ENCODE results near the gene PTCRA.

PTCRA gene, protein sequence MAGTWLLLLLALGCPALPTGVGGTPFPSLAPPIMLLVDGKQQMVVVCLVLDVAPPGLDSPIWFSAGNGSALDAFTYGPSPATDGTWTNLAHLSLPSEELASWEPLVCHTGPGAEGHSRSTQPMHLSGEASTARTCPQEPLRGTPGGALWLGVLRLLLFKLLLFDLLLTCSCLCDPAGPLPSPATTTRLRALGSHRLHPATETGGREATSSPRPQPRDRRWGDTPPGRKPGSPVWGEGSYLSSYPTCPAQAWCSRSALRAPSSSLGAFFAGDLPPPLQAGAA

DNA sequence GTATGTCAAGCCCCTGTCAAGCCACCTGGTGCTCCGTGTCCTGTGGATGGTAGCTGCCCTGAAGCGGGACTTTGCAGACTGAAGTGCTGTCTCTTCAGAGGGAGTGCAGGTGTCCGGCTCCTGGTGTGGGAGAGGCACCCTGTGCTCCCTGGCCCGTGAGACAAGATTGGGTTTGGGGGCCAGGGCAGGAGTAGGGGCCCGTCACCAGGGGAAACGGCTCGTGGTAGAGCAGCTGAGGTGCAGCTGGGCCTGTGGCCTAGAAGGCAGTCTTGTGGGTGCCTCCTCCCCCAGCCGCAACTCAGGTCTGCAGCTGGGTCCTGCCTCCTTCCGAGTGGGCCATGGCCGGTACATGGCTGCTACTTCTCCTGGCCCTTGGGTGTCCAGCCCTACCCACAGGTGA lies at the start of gene PTCRA:
TSS of gene PTCRA (plus strand) at position 322 of the 400 bp plus-strand sequence. CDS start at position 339, 17 bp downstream.
- TF ChIP-seq POLR2A (IDR thresholded peaks at IDR 0.05; ENCODE audit: extremely low read depth, insufficient read length) (no peak), MYC (IDR thresholded peaks at IDR 0.05; ENCODE audit: low read depth, low read length) (no peak)
- TF ChIP-seq, protein P1, sequence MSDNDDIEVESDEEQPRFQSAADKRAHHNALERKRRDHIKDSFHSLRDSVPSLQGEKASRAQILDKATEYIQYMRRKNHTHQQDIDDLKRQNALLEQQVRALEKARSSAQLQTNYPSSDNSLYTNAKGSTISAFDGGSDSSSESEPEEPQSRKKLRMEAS (IDR thresholded peaks at IDR 0.05; ENCODE audit: low read depth, low read length) = no peak
- TF ChIP-seq, protein P2, sequence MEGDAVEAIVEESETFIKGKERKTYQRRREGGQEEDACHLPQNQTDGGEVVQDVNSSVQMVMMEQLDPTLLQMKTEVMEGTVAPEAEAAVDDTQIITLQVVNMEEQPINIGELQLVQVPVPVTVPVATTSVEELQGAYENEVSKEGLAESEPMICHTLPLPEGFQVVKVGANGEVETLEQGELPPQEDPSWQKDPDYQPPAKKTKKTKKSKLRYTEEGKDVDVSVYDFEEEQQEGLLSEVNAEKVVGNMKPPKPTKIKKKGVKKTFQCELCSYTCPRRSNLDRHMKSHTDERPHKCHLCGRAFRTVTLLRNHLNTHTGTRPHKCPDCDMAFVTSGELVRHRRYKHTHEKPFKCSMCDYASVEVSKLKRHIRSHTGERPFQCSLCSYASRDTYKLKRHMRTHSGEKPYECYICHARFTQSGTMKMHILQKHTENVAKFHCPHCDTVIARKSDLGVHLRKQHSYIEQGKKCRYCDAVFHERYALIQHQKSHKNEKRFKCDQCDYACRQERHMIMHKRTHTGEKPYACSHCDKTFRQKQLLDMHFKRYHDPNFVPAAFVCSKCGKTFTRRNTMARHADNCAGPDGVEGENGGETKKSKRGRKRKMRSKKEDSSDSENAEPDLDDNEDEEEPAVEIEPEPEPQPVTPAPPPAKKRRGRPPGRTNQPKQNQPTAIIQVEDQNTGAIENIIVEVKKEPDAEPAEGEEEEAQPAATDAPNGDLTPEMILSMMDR (IDR thresholded peaks at IDR 0.05; ENCODE audit: low read depth, low read length) = no peak
- DNase-seq (ENCODE audit: low read depth) = no peak
- no peak within 1 kb of the TSS for H3K4me3 ChIP-seq (ENCODE audit: low read depth, low read length)

DNA sequence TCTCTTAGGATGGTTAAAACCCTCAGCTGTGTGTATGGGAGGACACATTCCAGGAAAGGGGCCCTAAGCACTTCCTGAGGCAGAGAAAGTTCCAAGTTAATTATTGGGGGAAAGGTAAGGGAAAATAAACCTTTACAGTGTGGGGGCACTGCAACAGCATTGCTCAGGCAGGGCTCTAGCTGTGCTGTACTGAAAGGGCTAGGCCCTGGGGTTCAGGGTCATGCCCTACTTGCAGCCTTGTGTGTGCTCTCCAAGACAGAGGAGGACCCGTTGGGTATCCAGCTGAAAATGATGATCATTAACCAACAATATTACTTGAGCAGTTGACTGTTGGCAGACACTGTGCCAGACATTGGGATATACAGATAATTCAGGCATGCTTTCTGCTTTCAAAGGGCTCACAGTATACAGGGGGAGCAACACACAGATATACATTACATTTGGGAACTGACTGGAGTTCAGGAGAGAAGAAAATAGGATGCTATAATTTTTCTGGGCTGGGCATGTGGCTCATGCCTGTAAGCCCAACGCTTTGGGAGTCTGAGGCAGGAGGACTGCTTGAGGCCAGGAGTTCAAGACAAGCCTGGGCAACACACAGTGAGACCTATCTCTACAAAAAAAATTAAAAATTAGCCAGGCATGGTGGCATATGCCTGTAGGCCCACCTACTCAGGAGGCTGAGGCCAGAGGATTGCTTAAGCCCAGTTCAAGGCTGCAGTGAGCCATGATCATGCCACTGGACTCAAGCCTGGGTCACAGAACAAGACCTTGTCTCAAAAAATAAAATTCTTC lies 45.5 kb upstream of the PTCRA start:
- TF ChIP-seq, protein P2 (IDR thresholded peaks at IDR 0.05; ENCODE audit: low read depth, low read length) = no peak
- DNase-seq (ENCODE audit: low read depth) = no peak

DNA sequence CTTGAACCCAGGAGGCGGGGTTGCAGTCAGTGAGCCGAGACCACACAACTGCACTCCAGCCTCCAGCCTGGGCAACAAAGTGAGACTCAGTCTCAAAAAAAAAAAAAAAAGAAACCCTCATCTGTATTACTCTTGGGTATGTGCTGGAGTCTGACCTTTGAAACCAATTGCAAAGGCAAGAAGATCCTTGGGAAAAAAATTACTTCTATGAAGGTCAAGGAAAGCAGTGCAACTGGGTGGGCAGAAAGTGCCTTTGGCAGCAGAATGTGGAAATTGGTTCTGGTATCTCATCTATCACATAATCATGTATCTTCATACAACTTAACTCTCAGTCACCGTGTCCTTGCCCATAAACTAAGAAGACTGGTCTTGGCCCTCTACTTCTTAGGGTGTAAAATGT lies 44.1 kb upstream of the PTCRA start:
- no peak for DNase-seq (ENCODE audit: low read depth)
- TF ChIP-seq, protein P2 (IDR thresholded peaks at IDR 0.05; ENCODE audit: low read depth, low read length) = no peak
- no peak for TF ChIP-seq MYC (IDR thresholded peaks at IDR 0.05; ENCODE audit: low read depth, low read length)
- no peak for TF ChIP-seq POLR2A (IDR thresholded peaks at IDR 0.05; ENCODE audit: extremely low read depth, insufficient read length)
- TF ChIP-seq, protein P1 (IDR thresholded peaks at IDR 0.05; ENCODE audit: low read depth, low read length) = no peak
- no peak overlapping the region for H3K4me3 ChIP-seq (ENCODE audit: low read depth, low read length)

More for the DNA sequence above, 45.5 kb upstream of the PTCRA start:
- H3K4me3 ChIP-seq (ENCODE audit: low read depth, low read length) = no peak overlapping the region

DNA sequence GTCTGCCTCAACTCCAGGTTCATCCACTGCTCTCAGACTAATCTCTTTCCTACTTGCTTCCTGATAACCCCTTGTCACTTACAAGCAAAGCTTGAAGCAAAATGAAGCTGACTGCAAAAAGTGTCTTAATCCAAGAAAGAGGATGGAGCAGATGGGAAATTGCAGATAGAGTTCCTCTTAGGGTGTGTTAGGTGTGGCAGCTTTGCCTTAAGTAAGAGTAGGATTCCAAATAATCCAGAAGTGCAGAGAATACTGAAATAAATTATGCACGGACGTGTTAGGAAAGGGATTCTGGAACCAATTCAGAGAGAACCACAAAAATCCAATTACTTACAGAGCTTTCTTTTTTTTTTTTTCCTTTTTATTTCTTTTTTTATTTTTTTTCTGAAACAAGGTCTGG lies 42.5 kb upstream of the PTCRA start:
- DNase-seq (ENCODE audit: low read depth) = no peak
- no peak for TF ChIP-seq POLR2A (IDR thresholded peaks at IDR 0.05; ENCODE audit: extremely low read depth, insufficient read length)
- TF ChIP-seq, protein P2 (IDR thresholded peaks at IDR 0.05; ENCODE audit: low read depth, low read length) = no peak
- no peak for TF ChIP-seq MYC (IDR thresholded peaks at IDR 0.05; ENCODE audit: low read depth, low read length)
- TF ChIP-seq, protein P1 (IDR thresholded peaks at IDR 0.05; ENCODE audit: low read depth, low read length) = no peak
- H3K4me3 ChIP-seq (ENCODE audit: low read depth, low read length) = no peak overlapping the region

DNA sequence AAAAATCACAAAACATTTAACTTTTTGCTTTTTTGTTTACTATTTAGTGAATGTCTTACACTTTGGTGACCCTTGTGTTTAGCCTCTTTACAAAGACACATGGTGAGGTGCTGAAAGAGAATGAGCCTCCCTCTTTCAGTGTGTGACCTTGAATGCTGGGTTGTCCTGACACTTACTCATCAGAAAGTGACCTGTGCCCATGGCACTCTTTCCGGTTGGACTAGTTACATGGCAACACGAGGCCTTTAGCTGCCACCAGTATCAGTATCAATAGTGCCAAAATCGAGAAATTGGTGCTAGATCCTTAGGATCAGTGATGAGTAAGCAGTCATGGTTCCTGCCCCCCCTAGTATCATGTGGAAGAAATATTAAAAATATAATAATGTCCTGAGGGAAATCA lies 38.2 kb upstream of the PTCRA start:
- no peak for DNase-seq (ENCODE audit: low read depth)
- no peak overlapping the region for H3K4me3 ChIP-seq (ENCODE audit: low read depth, low read length)
- TF ChIP-seq POLR2A (IDR thresholded peaks at IDR 0.05; ENCODE audit: extremely low read depth, insufficient read length) = no peak
- TF ChIP-seq, protein P1 (IDR thresholded peaks at IDR 0.05; ENCODE audit: low read depth, low read length) = no peak
- no peak for TF ChIP-seq MYC (IDR thresholded peaks at IDR 0.05; ENCODE audit: low read depth, low read length)
- TF ChIP-seq, protein P2 (IDR thresholded peaks at IDR 0.05; ENCODE audit: low read depth, low read length) = no peak
